IMR-90 (cell line): Measurements from ENCODE around the gene DEGS2. TPM values are rescaled to one million over a fixed set of nuclear protein-coding genes. Genes with fewer than 3 reads are reported as not detected.

Source experiments
- ATAC-seq: fragments of 200-7000 bp; cut with Tn5 transposase; 2 replicates; pipeline ENCODE4 v1.9.1; 2020; ENCODE audit warnings: low read depth, mild to moderate bottlenecking, moderate library complexity
- BruUV-seq: library from RNA; stranded (reverse); fragments of 400-500 nt; replicated peaks from 2 replicates; lab custom pipeline; 2021; lab: Mats Ljungman, UMichigan
- CTCF ChIA-PET: fragments of 300-600 bp; formaldehyde crosslinking; extraction: SDS; loops from one replicate; lab custom pipeline; 2021; ENCODE audit warnings: antibody characterized with exemption; lab: Yijun Ruan, JAX
- POLR2A ChIA-PET: fragments of 300-600 bp; sonication (Branson Sonifier 250); formaldehyde crosslinking; loops from one replicate; lab custom pipeline; 2022; ENCODE audit warnings: antibody characterized with exemption; ENCODE audit not compliant: unreplicated experiment; lab: Charles Lee
- DNase-seq: peaks from one replicate; pipeline ENCODE4 v3.0.0; 2013
- H2AFZ ChIP-seq: replicated peaks from 2 replicates; pipeline ENCODE3; 2013; ENCODE audit warnings: low read length, mild to moderate bottlenecking; ENCODE audit not compliant: poor library complexity
- H2AK5ac ChIP-seq: 2 replicates; pipeline ENCODE4 v1.6.1; 2013; ENCODE audit warnings: low read depth, low read length, inconsistent platforms
- H2AK9ac ChIP-seq: replicated peaks from 2 replicates; pipeline ENCODE3; 2013; ENCODE audit warnings: mild to moderate bottlenecking, low read depth, low read length, moderate library complexity; ENCODE audit not compliant: poor library complexity
- H2BK120ac ChIP-seq: 2 replicates; pipeline ENCODE4 v1.6.1; 2013; ENCODE audit warnings: low read depth, low read length, inconsistent platforms
- H2BK15ac ChIP-seq: 3 replicates; pipeline ENCODE4 v1.6.1; 2013; ENCODE audit warnings: low read depth, low read length, inconsistent platforms
- H2BK20ac ChIP-seq: 2 replicates; pipeline ENCODE4 v1.6.1; 2013; ENCODE audit warnings: low read depth, mild to moderate bottlenecking, inconsistent platforms, low read length, moderate library complexity
- H2BK5ac ChIP-seq: 2 replicates; pipeline ENCODE4 v1.6.1; 2013; ENCODE audit warnings: mild to moderate bottlenecking, low read depth, low read length, inconsistent platforms; ENCODE audit not compliant: poor library complexity, severe bottlenecking
- H3K14ac ChIP-seq: replicated peaks from 2 replicates; pipeline ENCODE4 v1.6.1; 2013; ENCODE audit warnings: low read depth, low read length, inconsistent platforms
- H3K18ac ChIP-seq: 2 replicates; pipeline ENCODE4 v1.6.1; 2013; ENCODE audit warnings: low read depth, low read length, control low read depth
- H3K23ac ChIP-seq: 2 replicates; pipeline ENCODE4 v1.6.1; 2013; ENCODE audit warnings: low read depth, low read length, inconsistent platforms
- H3K27ac ChIP-seq: 2 replicates; pipeline ENCODE4 v1.5.1; 2013; ENCODE audit warnings: mild to moderate bottlenecking, control low read depth, low read length; ENCODE audit not compliant: insufficient read depth
- H3K27me3 ChIP-seq: 2 replicates; pipeline ENCODE4 v1.6.1; 2013; ENCODE audit warnings: low read length; ENCODE audit not compliant: control insufficient read depth, insufficient read depth
- H3K36me3 ChIP-seq: 2 replicates; pipeline ENCODE4 v1.6.1; 2013; ENCODE audit warnings: low read length, mixed read lengths; ENCODE audit not compliant: control insufficient read depth, insufficient read depth
- H3K4ac ChIP-seq: 2 replicates; pipeline ENCODE4 v1.6.1; 2013; ENCODE audit warnings: low read depth, low read length, inconsistent platforms
- H3K4me1 ChIP-seq: 2 replicates; pipeline ENCODE4 v1.6.1; 2013; ENCODE audit warnings: low read length, mixed read lengths; ENCODE audit not compliant: control insufficient read depth, insufficient read depth
- H3K4me2 ChIP-seq: 2 replicates; pipeline ENCODE4 v1.6.1; 2013; ENCODE audit warnings: low read depth, mild to moderate bottlenecking, control low read depth, low read length, moderate library complexity
- H3K4me3 ChIP-seq: 2 replicates; pipeline ENCODE4 v1.5.1; 2013; ENCODE audit warnings: low read depth, mild to moderate bottlenecking, control low read depth, low read length, moderate library complexity; ENCODE audit not compliant: insufficient read depth
- H3K56ac ChIP-seq: 2 replicates; pipeline ENCODE4 v1.6.1; 2013; ENCODE audit warnings: low read length, inconsistent platforms; ENCODE audit not compliant: insufficient read depth; ENCODE audit errors: extremely low read depth
- H3K79me1 ChIP-seq, 2 experiments: 2 replicates each; pipeline ENCODE4 v1.6.1; 2013; ENCODE audit warnings: low read length in 2 of 2, inconsistent platforms in 1 of 2, low read depth in 1 of 2
- H3K9ac ChIP-seq: 2 replicates; pipeline ENCODE4 v1.6.1; 2013; ENCODE audit warnings: low read depth, low read length, control low read depth
- H3K9me1 ChIP-seq: 2 replicates; pipeline ENCODE4 v1.6.1; 2013; ENCODE audit warnings: low read length, inconsistent platforms; ENCODE audit not compliant: insufficient read depth
- H3K9me3 ChIP-seq: 2 replicates; pipeline ENCODE4 v1.6.1; 2013; ENCODE audit warnings: low read length; ENCODE audit not compliant: control insufficient read depth, insufficient read depth
- H4K20me1 ChIP-seq: 2 replicates; pipeline ENCODE4 v1.6.1; 2013; ENCODE audit warnings: low read length, inconsistent platforms; ENCODE audit not compliant: insufficient read depth
- H4K5ac ChIP-seq: 2 replicates; pipeline ENCODE4 v1.6.1; 2013; ENCODE audit warnings: mild to moderate bottlenecking, low read depth, low read length, control low read depth
- H4K8ac ChIP-seq, 2 experiments: 2 replicates each; pipeline ENCODE4 v1.6.1; 2013; ENCODE audit warnings: low read depth in 2 of 2, low read length in 2 of 2, control low read depth in 1 of 2, inconsistent platforms in 1 of 2
- H4K91ac ChIP-seq: 2 replicates; pipeline ENCODE4 v1.6.1; 2013; ENCODE audit warnings: low read depth, low read length, inconsistent platforms; ENCODE audit not compliant: insufficient read depth
- BHLHE40 ChIP-seq: fragments of 150-350 bp; IDR thresholded peaks from 2 replicates; pipeline ENCODE4 v1.6.1; 2016; ENCODE audit warnings: mild to moderate bottlenecking, low read depth, low read length
- CEBPB ChIP-seq: IDR thresholded peaks from 2 replicates; pipeline ENCODE4 v1.6.1; 2012; ENCODE audit warnings: low read depth, low read length, improper control_type of control experiment
- CHD1 ChIP-seq: IDR thresholded peaks from 2 replicates; pipeline ENCODE4 v1.6.1; 2012; ENCODE audit warnings: low read depth, low read length, improper control_type of control experiment
- FOS ChIP-seq: fragments of 150-350 bp; IDR thresholded peaks from 2 replicates; pipeline ENCODE4 v1.6.1; 2016; ENCODE audit warnings: low read depth, low read length
- MAFK ChIP-seq: IDR thresholded peaks from 2 replicates; pipeline ENCODE4 v1.6.1; 2012; ENCODE audit warnings: low read depth, low read length, improper control_type of control experiment
- MAZ ChIP-seq: IDR thresholded peaks from 2 replicates; pipeline ENCODE4 v1.6.1; 2012; ENCODE audit warnings: low read depth, mild to moderate bottlenecking, low read length, improper control_type of control experiment, moderate library complexity, borderline replicate concordance
- MXI1 ChIP-seq: IDR thresholded peaks from 2 replicates; pipeline ENCODE4 v1.6.1; 2012; ENCODE audit warnings: low read depth, mild to moderate bottlenecking, low read length, moderate library complexity, borderline replicate concordance
- NFE2L2 ChIP-seq: fragments of 150-350 bp; IDR thresholded peaks from 2 replicates; pipeline ENCODE4 v1.6.1; 2016; ENCODE audit warnings: low read depth, mild to moderate bottlenecking, low read length
- POLR2A ChIP-seq: IDR thresholded peaks from 2 replicates; pipeline ENCODE4 v1.6.1; 2012; ENCODE audit warnings: mild to moderate bottlenecking, low read depth, low read length
- RAD21 ChIP-seq: IDR thresholded peaks from 2 replicates; pipeline ENCODE4 v1.6.1; 2012; ENCODE audit warnings: low read length, improper control_type of control experiment
- RCOR1 ChIP-seq: IDR thresholded peaks from 2 replicates; pipeline ENCODE4 v1.6.1; 2012; ENCODE audit warnings: mild to moderate bottlenecking, low read length, improper control_type of control experiment; ENCODE audit not compliant: insufficient replicate concordance
- SMC3 ChIP-seq: fragments of 150-350 bp; IDR thresholded peaks from 2 replicates; pipeline ENCODE4 v1.6.1; 2016; ENCODE audit warnings: low read depth, mild to moderate bottlenecking, antibody characterized with exemption, low read length, moderate library complexity
- USF2 ChIP-seq: fragments of 150-350 bp; IDR thresholded peaks from 2 replicates; pipeline ENCODE4 v1.6.1; 2017; ENCODE audit warnings: mild to moderate bottlenecking, antibody characterized with exemption, low read length, low read depth
- WGBS, 2 experiments: methylation state at CpG; one replicate each; pipeline versions ENCODE4 v1.1.5 to v1.1.7; 2013; ENCODE audit warnings: missing lambda C conversion rate in 2 of 2; ENCODE audit not compliant: insufficient read length in 1 of 2; ENCODE audit errors: extremely low coverage in 2 of 2; 5-methylcytosine and 5-hydroxymethylcytosine counted together
- dilution Hi-C: fragments of 300-500 bp; cut with HindIII; formaldehyde crosslinking; loops from one replicate; pipeline ENCODE4 v1.14.3; 2018; ENCODE audit warnings: low sequenced_read_pairs; ENCODE audit not compliant: unreplicated experiment
- in situ Hi-C: fragments of 300-500 bp; cut with MboI; formaldehyde crosslinking; loops from 3 replicates; pipeline ENCODE4 v1.14.3; 2019; ENCODE audit warnings: low sequenced_read_pairs, inconsistent platforms, mixed read lengths
- intact Hi-C: fragments of 100-400 bp; cut with micrococcal nuclease; formaldehyde crosslinking; loops from 2 replicates; pipeline ENCODE4 v1.10.0; 2022
- polyA plus RNA-seq, 3 experiments: library from polyadenylated mRNA; depleted of rRNA; stranded (reverse); fragments of >200 nt; gene quantifications; 2 replicates each; pipeline ENCODE4 v1.2.3, GENCODE V29; 2012; ENCODE audit warnings: low replicate concordance in 1 of 3
- total RNA-seq: library from RNA; depleted of rRNA; stranded (reverse); fragments of >200 nt; gene quantifications from 2 replicates; pipeline ENCODE4 v1.2.3, GENCODE V29; 2012
- TF ChIP-seq, protein P1 (sequence below): fragments of 150-350 bp; IDR thresholded peaks from 2 replicates; pipeline ENCODE4 v1.6.1; 2016; ENCODE audit warnings: low read depth, mild to moderate bottlenecking, low read length, moderate library complexity, borderline replicate concordance

The DEGS2 gene
- total and polyA plus RNA-seq, 2 of the 4 experiments (the other 2 are of a cell fraction): not detected

GRCh38 chr14:100131181-100131580, 28.3 kb downstream of the DEGS2 start:
- H3K9me3 ChIP-seq: no peaks in the 10 kb centered on the region
- WGBS, 2 experiments: 100% methylated on average over 1 of the region's 6 CpGs; no CpG with 5 or more reads in 1 of the 2 experiments
- H2BK15ac ChIP-seq: no peak overlapping the region
- no peak overlapping the region for H3K4ac ChIP-seq
- H3K27ac ChIP-seq: no peak overlapping the region
- ChIA-PET CTCF (no interaction called here), POLR2A (no interaction called here)
- H3K4me2 ChIP-seq: no peak overlapping the region
- no peak overlapping the region for H2BK5ac ChIP-seq
- DNase-seq (no peak), ATAC-seq (no peak)
- H3K27me3 ChIP-seq: no peaks in the 10 kb centered on the region
- H4K20me1 ChIP-seq: no peaks in the 10 kb centered on the region
- in situ Hi-C loops (no loop called here), intact Hi-C loops (no loop called here), dilution Hi-C loops (no loop called here)
- H4K5ac ChIP-seq: no peak overlapping the region
- peaks cover 14% of the 10 kb centered on the region for H3K9me1 ChIP-seq
- no peak overlapping the region for H2BK120ac ChIP-seq
- H3K18ac ChIP-seq: no peak overlapping the region
- no peak overlapping the region for H3K4me3 ChIP-seq
- H2BK20ac ChIP-seq: no peak overlapping the region
- TF ChIP-seq CHD1 (no peak), RAD21 (no peak), SMC3 (no peak), BHLHE40 (no peak), USF2 (no peak), MXI1 (no peak), CEBPB (no peak), MAZ (no peak), RCOR1 (no peak), NFE2L2 (no peak), FOS (no peak), MAFK (no peak), POLR2A (no peak)
- TF ChIP-seq, protein P1, sequence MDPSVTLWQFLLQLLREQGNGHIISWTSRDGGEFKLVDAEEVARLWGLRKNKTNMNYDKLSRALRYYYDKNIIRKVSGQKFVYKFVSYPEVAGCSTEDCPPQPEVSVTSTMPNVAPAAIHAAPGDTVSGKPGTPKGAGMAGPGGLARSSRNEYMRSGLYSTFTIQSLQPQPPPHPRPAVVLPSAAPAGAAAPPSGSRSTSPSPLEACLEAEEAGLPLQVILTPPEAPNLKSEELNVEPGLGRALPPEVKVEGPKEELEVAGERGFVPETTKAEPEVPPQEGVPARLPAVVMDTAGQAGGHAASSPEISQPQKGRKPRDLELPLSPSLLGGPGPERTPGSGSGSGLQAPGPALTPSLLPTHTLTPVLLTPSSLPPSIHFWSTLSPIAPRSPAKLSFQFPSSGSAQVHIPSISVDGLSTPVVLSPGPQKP: no peak
- H2AK9ac ChIP-seq: no peak overlapping the region
- no peak overlapping the region for H4K91ac ChIP-seq
- BruUV-seq: no TSS peak
- H2AK5ac ChIP-seq: no peak overlapping the region
- no peak overlapping the region for H4K8ac ChIP-seq
- no peak overlapping the region for H3K14ac ChIP-seq
- H3K4me1 ChIP-seq: 0 out of 2 replicates have a peak, but pooled peaks cover 3% of the 10 kb centered on the region
- no peak overlapping the region for H3K23ac ChIP-seq
- H3K36me3 ChIP-seq: peaks cover 40% of the 10 kb centered on the region
- no peak overlapping the region for H3K9ac ChIP-seq
- H3K79me1 ChIP-seq: no peaks in the 10 kb centered on the region
- H2AFZ ChIP-seq: no peak overlapping the region
- H3K56ac ChIP-seq: no peak overlapping the region
